BJ (cell line): ENCODE results near the gene POM121L2. TPM values are rescaled to one million over a fixed set of nuclear protein-coding genes. Genes with fewer than 3 reads are reported as not detected.

Source experiments
- CTCF ChIA-PET: fragments of 350-600 bp; formaldehyde crosslinking; extraction: SDS; loops from one replicate; lab custom pipeline; 2021; ENCODE audit warnings: antibody characterized with exemption, inconsistent platforms; lab: Yijun Ruan, JAX
- POLR2A ChIA-PET: fragments of 300-600 bp; sonication (Branson Sonifier 250); formaldehyde crosslinking; extraction: SDS; loops from one replicate; lab custom pipeline; 2021; ENCODE audit warnings: antibody characterized with exemption; lab: Charles Lee
- DNase-seq: peaks from one replicate; pipeline ENCODE4 v3.0.0-alpha.2; 2011; ENCODE audit warnings: low read depth
- H3K27me3 ChIP-seq: 2 replicates; pipeline ENCODE4 v1.6.0; 2011; ENCODE audit warnings: low read length; ENCODE audit not compliant: control insufficient read depth, insufficient read depth
- H3K36me3 ChIP-seq: 2 replicates; pipeline ENCODE4 v1.5.1; 2011; ENCODE audit warnings: low read length; ENCODE audit not compliant: control insufficient read depth, insufficient read depth
- H3K4me3 ChIP-seq: 2 replicates; pipeline ENCODE4 v1.5.1; 2011; ENCODE audit warnings: low read depth, mild to moderate bottlenecking, control low read depth, low read length
- CTCF ChIP-seq: IDR thresholded peaks from 2 replicates; pipeline ENCODE4 v1.5.1; 2011; ENCODE audit warnings: low read depth, mild to moderate bottlenecking, control low read depth, inconsistent platforms, low read length, moderate library complexity; ENCODE audit not compliant: insufficient read depth
- polyA plus RNA-seq: library from polyadenylated mRNA; depleted of rRNA; stranded (reverse); fragments of >200 nt; gene quantifications from 2 replicates; pipeline ENCODE4 v1.2.3, GENCODE V29; 2011

POM121L2 gene
- polyA plus RNA-seq, 1 experiment, result not detected

- no peak overlapping the region for H3K4me3 ChIP-seq
- H3K27me3 ChIP-seq, result no peaks in the 10 kb centered on the region
- no peak for DNase-seq
- ChIA-PET CTCF (no interaction called here), POLR2A (no interaction called here)
- no peak for TF ChIP-seq CTCF
- no peaks in the 10 kb centered on the region for H3K36me3 ChIP-seq
Observed at GRCh38 chr6:27318973-27319372, 6.9 kb upstream of the POM121L2 start.

- ChIA-PET POLR2A (no interaction called here), CTCF (no interaction called here)
- TF ChIP-seq CTCF, result no peak
- no peak for DNase-seq
- Histone ChIP-seq H3K36me3 (no peaks in the 10 kb centered on the region), H3K4me3 (no peak overlapping the region), H3K27me3 (peaks cover 7% of the 10 kb centered on the region)
Observed at GRCh38 chr6:27314046-27314445, 2.0 kb upstream of the POM121L2 start.

GRCh38 chr6:27312950-27313271 lies 838 bp upstream of the POM121L2 start:
- ChIA-PET POLR2A (no interaction called here), CTCF (interaction anchor here (0.8 to 1.1 kb wide), 6 partner anchors 9 to 150 kb away, joined by 3 to 9 read pairs (median 4); partner anchors contain the start of gene ZNF391)
- Histone ChIP-seq H3K36me3 (no peaks in the 10 kb centered on the region), H3K4me3 (no peak overlapping the region; the same call in 1 of the 2 replicates), H3K27me3 (peaks cover 7% of the 10 kb centered on the region)
- TF ChIP-seq CTCF, result no peak
- DNase-seq, result no peak

- no peak for TF ChIP-seq CTCF
- H3K27me3 ChIP-seq, result peaks cover 7% of the 10 kb centered on the region
- POLR2A ChIA-PET, result no interaction called here
Observed at GRCh38 chr6:27311806-27312145, 297 bp downstream of the POM121L2 start.

GRCh38 chr6:27303613-27304272 lies 8.3 kb downstream of the POM121L2 start:
- POLR2A ChIA-PET, result no interaction called here

More at GRCh38 chr6:27311806-27312145, 297 bp downstream of the POM121L2 start:
- no peak for DNase-seq
- Histone ChIP-seq H3K36me3 (no peaks in the 10 kb centered on the region), H3K4me3 (peak overlapping the region; percentile 53)
- CTCF ChIA-PET, result interaction anchor here (1.1 kb wide), 1 partner anchor 77 kb away, joined by 3 read pairs; the partner anchor contains the start of gene ZNF391

More at GRCh38 chr6:27303613-27304272, 8.3 kb downstream of the POM121L2 start:
- no peak for DNase-seq
- no peaks in the 10 kb centered on the region; the same call in 1 of the 2 replicates for H3K27me3 ChIP-seq
- H3K4me3 ChIP-seq, result no peak overlapping the region
- no peak for TF ChIP-seq CTCF
- CTCF ChIA-PET, result interaction anchor here (0.8 to 1.7 kb wide), 4 partner anchors 7 to 469 kb away, joined by 3 to 9 read pairs (median 3); no protein-coding TSS in a partner anchor
- no peaks in the 10 kb centered on the region for H3K36me3 ChIP-seq
